T47D (cell line): Measurements from ENCODE around the gene EDEM3.

Source experiments
- DNase-seq, 2 experiments: peaks; one replicate each; pipeline versions ENCODE4 v3.0.0 to v3.0.0-alpha.2; 2011 to 2012; ENCODE audit warnings: low read depth in 1 of 2, low spot score in 1 of 2
- JUND ChIP-seq: IDR thresholded peaks from 2 replicates; pipeline ENCODE4 v1.6.1; 2012; ENCODE audit warnings: low read depth
- in situ Hi-C: cut with HindIII; loops from 2 replicates; pipeline ENCODE4 v1.10.0; 2016; ENCODE audit warnings: low sequenced_read_pairs, low pct_unique_long_range_greater_than_20kb

Gene EDEM3

GRCh38 chr1:184754476-184755225 is at the start of gene EDEM3:
EDEM3 (minus strand) TSS chr1:184754858; CDS start chr1:184754646, 212 bp downstream.
- in situ Hi-C loops = no loop called here
- TF ChIP-seq JUND = no peak
- DNase-seq = peak; percentile 96 to 100

GRCh38 chr1:184804220-184804619 is 49.6 kb upstream of the EDEM3 start:
- no peak for TF ChIP-seq JUND
- DNase-seq = peak in 1 of 2 experiments; percentile 65
- in situ Hi-C loops = no loop called here

GRCh38 chr1:184803180-184803492 is 48.5 kb upstream of the EDEM3 start:
- in situ Hi-C loops = no loop called here
- TF ChIP-seq JUND = no peak
- peak in 1 of 2 experiments; percentile 14 for DNase-seq

GRCh38 chr1:184802354-184803179 is 47.9 kb upstream of the EDEM3 start:
- TF ChIP-seq JUND = no peak
- in situ Hi-C loops = no loop called here
- DNase-seq = no peak

- DNase-seq = peak in 1 of 2 experiments; percentile 15
- in situ Hi-C loops = no loop called here
- TF ChIP-seq JUND = no peak
These were observed 46.8 kb upstream of the EDEM3 start for GRCh38 chr1:184801503-184801902.

- in situ Hi-C loops = no loop called here
- no peak for DNase-seq
These were observed 46.2 kb upstream of the EDEM3 start for GRCh38 chr1:184800876-184801275.

GRCh38 chr1:184793967-184794366 is 39.3 kb upstream of the EDEM3 start:
- DNase-seq = no peak
- TF ChIP-seq JUND = no peak
- in situ Hi-C loops = no loop called here

More at GRCh38 chr1:184800876-184801275, 46.2 kb upstream of the EDEM3 start:
- TF ChIP-seq JUND = no peak

- no peak for DNase-seq
- TF ChIP-seq JUND = no peak
- in situ Hi-C loops = no loop called here
These were observed 37.9 kb upstream of the EDEM3 start for GRCh38 chr1:184792450-184792969.

- in situ Hi-C loops = no loop called here
- no peak for DNase-seq
- no peak for TF ChIP-seq JUND
These were observed 36.9 kb upstream of the EDEM3 start for GRCh38 chr1:184791550-184791900.

GRCh38 chr1:184790642-184791549 is 36.2 kb upstream of the EDEM3 start:
- in situ Hi-C loops = no loop called here
- no peak for DNase-seq
- no peak for TF ChIP-seq JUND

- in situ Hi-C loops = no loop called here
These were observed 35.2 kb upstream of the EDEM3 start for GRCh38 chr1:184789884-184790283.

GRCh38 chr1:184788970-184789369 is 34.3 kb upstream of the EDEM3 start:
- TF ChIP-seq JUND = no peak
- no peak for DNase-seq
- in situ Hi-C loops = no loop called here

More at GRCh38 chr1:184789884-184790283, 35.2 kb upstream of the EDEM3 start:
- no peak for DNase-seq
- no peak for TF ChIP-seq JUND
